ENCODE results near the gene MMP26.
"Not testable (repeated sequence)": the region's sequence is repeated elsewhere in the genome, so short reads cannot be mapped to it uniquely, and the experiment has no call there.

MMP26 gene

DNA sequence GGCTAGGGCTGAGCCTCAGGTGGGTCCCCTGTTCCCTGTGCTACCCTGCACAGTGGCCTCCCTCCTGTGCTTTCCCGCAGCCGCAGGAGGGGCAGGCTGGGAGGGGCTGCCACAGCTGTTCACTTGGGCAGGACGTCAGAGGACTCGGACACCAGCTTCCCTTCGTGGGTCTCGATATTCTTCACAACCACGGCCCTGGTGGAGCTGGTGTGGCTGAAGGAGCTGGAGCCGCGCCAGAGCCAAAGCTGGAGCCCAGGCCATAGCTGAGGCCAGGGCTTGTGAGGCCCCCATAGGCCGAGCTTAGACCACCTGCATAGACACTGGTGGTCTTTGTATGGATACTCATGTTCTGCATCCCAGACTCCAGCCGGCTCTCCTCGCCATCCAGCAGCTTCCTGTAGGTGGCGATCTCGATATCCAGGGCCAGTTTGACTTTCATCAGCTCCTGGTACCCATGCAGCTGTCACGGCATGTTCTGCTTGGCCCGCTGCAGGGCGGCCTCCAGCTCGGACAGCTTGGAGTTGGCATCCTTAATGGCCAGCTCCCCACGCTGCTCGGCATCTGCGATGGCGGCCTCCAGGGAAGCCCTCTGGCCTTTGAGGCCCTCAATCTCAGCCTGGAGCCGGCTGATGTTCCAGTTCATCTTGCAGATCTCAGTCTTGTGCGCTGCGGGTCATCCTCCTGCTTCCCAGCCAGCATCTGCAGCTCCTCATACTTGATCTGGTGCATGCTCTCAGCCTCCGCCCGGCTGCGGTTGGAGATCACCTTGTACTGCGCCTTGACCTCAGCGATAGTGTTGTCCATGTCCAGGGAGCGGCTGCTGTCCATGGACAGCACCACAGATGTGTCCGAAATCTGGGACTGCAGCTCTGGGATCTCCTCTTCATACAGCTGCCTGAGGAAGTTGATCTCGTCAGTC, 18.3 kb downstream of the MMP26 start:
- DNase-seq (ENCODE audit: low spot score) = not testable (repeated sequence)

DNA sequence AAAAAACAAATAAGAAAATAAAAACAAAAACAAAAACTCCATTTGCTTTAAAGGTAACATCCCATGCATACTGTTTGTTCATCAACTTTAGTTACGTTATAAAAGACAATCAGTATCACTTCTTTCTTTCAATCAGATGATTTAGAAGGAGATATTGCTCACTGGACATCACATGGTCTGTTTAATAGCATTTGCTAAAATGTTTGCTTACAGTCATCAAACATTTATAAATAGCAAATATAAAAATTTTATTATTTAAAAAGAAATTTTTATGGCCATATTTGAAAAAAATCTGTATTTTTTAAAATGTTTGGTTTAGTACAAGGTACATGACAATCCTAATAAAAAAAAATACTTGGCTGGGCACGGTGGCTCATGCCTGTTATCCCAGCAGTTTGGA, 22.6 kb downstream of the MMP26 start:
- no peak for DNase-seq (ENCODE audit: low spot score)

DNA sequence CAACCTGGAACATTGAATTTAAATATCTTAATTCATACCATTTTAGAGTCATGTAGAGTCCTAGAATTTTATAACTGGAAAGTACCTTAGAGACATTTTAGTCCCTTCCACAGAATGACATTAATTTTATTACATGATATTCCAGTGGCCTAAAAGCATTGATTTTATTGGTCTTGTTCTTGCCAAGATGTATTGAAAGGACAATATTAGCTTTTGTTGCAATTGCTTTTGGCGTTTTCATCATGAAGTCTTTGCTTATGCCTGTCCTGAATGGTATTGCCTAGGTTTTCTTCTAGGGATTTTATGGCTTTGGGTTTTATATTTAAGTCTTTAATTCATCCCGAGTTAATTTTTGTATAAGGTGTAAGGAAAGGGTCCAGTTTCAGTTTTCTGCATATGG, 36.2 kb downstream of the MMP26 start:
- no peak for DNase-seq (ENCODE audit: low spot score)

DNA sequence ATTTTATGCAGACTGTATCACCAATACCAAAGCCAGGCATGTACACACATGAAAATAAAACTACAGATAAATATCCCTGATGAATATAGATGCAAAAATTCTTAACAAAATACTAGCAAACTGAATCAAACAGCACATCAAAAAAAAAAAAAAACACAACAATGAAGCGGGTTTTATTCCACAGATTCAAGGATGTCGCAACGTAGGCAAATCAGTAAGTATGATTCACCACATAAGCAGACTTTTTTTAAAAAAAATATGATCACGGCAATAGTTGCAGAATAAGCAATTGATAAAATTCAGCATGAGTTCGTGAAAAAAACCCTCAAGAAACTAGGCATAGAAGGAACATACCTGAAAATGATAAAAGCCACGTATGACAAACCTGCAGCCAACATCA, 43.9 kb downstream of the MMP26 start:
- DNase-seq (ENCODE audit: low spot score) = no peak

DNA sequence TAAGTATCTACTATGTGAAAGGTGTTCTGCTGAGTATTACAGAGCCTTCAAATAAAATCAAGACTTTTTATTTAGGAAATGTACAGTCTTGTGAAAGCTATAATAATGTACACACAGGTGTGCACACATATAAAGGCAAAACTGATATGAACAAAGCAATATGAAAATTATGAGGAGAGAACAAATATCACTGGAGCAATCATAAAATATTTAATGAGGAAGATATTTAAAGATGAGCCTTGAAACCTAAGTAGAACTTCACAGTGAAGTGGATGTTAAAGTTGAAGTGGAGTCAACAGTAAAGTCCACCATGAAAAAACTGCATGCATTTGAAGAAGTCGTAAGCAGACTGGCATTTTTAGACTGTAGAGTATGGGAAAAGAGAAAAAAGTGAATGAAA, 46.6 kb downstream of the MMP26 start:
- DNase-seq (ENCODE audit: low spot score) = no peak

All from CD4-positive, alpha-beta T cell treated with Interleukin-6 at 100 ng/mL for 8 hours (primary cell).